Type B pancreatic cell (in vitro differentiated cells): Measurements from ENCODE around the gene CFAP221. TPM values are rescaled to one million over a fixed set of nuclear protein-coding genes. Genes with fewer than 3 reads are reported as not detected.
"Not testable (repeated sequence)": the region's sequence is repeated elsewhere in the genome, so short reads cannot be mapped to it uniquely, and the experiment has no call there.

Source experiments
- DNase-seq: peaks from one replicate; pipeline ENCODE4 v3.0.0; 2021; ENCODE audit warnings: mixed read lengths; ENCODE audit not compliant: unreplicated experiment; ENCODE audit errors: extremely low spot score
- H3K27ac Mint-ChIP-seq: 2 replicates; pipeline ENCODE4 v1.8.0; 2021; ENCODE audit warnings: mild to moderate bottlenecking, mixed read lengths
- H3K27me3 Mint-ChIP-seq: 2 replicates; pipeline ENCODE4 v1.8.0; 2021; ENCODE audit warnings: mixed read lengths
- H3K36me3 Mint-ChIP-seq: 2 replicates; pipeline ENCODE4 v1.8.0; 2021; ENCODE audit warnings: mixed read lengths
- H3K4me1 Mint-ChIP-seq: one replicate; pipeline ENCODE4 v1.8.0; 2021; ENCODE audit warnings: mixed read lengths; ENCODE audit not compliant: unreplicated experiment
- H3K4me3 Mint-ChIP-seq: 2 replicates; pipeline ENCODE4 v1.8.0; 2021; ENCODE audit warnings: mild to moderate bottlenecking, mixed read lengths
- H3K9me3 Mint-ChIP-seq: 2 replicates; pipeline ENCODE4 v1.8.0; 2021; ENCODE audit warnings: mixed read lengths
- total RNA-seq: library from RNA; stranded (reverse); gene quantifications from 2 replicates; pipeline ENCODE4 v1.2.1, GENCODE V29; 2021; ENCODE audit warnings: low replicate concordance
- TF ChIP-seq, protein P1 (sequence below): fragments of 200-600 bp; sonication (generic); conservative IDR thresholded peaks from 2 replicates; pipeline ENCODE4 v1.5.0; 2021; ENCODE audit warnings: antibody characterized with exemption, mild to moderate bottlenecking

CFAP221 gene
- total RNA-seq, 1 donor from 2014 or later = 4.8 TPM

DNA sequence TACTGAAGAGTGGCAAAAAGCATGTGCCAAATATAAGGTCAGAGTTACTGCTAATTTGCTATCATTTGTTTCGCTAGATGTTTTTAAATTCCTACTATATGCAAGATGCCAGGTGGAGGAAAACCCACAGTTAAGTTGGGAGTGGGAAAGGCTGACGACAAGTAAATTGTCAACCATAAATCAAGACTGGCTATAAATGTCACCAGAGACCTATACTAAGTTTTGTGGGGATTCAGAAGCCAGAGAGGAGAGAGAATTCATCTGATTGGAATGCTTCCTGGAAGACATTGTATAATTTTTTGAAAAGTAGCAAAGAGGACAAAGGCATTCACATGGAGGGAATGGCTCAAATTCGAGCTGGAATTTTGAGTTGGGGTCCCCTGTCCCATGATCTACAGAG is 64.3 kb downstream of the CFAP221 start:
- Mint-ChIP-seq H3K36me3 (no peaks in the 10 kb centered on the region), H3K9me3 (peaks cover 5% of the 10 kb centered on the region), H3K27ac (no peak overlapping the region), H3K4me1 (no peaks in the 10 kb centered on the region), H3K27me3 (peaks cover 10% of the 10 kb centered on the region), H3K4me3 (no peak overlapping the region)
- TF ChIP-seq, protein P1, sequence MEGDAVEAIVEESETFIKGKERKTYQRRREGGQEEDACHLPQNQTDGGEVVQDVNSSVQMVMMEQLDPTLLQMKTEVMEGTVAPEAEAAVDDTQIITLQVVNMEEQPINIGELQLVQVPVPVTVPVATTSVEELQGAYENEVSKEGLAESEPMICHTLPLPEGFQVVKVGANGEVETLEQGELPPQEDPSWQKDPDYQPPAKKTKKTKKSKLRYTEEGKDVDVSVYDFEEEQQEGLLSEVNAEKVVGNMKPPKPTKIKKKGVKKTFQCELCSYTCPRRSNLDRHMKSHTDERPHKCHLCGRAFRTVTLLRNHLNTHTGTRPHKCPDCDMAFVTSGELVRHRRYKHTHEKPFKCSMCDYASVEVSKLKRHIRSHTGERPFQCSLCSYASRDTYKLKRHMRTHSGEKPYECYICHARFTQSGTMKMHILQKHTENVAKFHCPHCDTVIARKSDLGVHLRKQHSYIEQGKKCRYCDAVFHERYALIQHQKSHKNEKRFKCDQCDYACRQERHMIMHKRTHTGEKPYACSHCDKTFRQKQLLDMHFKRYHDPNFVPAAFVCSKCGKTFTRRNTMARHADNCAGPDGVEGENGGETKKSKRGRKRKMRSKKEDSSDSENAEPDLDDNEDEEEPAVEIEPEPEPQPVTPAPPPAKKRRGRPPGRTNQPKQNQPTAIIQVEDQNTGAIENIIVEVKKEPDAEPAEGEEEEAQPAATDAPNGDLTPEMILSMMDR = no peak
- no peak for DNase-seq

DNA sequence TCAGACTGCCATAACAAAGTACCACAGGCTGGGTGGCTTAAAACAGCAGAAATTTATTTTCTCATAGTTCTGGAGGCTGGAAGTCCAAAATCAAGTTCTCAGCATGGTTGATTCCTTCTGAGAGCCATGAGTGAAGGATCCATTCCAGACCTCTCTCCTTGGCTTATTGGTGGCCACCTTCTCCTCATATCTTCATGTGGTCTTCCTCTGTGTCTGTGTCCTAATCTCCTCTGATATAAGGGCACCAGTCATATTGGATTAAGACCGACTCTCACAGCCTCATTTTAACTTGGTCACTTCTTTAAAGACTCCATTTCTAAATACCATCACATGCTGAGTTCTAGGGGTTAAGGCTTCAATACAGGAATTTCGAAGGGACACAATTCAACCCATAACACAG is 65.1 kb downstream of the CFAP221 start:
- DNase-seq = no peak
- peaks cover 5% of the 10 kb centered on the region for H3K9me3 Mint-ChIP-seq
- H3K36me3 Mint-ChIP-seq = no peaks in the 10 kb centered on the region
- H3K27me3 Mint-ChIP-seq = peaks cover 10% of the 10 kb centered on the region
- no peak overlapping the region for H3K27ac Mint-ChIP-seq
- H3K4me3 Mint-ChIP-seq = no peak overlapping the region
- TF ChIP-seq, protein P1 = no peak
- H3K4me1 Mint-ChIP-seq = no peaks in the 10 kb centered on the region

DNA sequence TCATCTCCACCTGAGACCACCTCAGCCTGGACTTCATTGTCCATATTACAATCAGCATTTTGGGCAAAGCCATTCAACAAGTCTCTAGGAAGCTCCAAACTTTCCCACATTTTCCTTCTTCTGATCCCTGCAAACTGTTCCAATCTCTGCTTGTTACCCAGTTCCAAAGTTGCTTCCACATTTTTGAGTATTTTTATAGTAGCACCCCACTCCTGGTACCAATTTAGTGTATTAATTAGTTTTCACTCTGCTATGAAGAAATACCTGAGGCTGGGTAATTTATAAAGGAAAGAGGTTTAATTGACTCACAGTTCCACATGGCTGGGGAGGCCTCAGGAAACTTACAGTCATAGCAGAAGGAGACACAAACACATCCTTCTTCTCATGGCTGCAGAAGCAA is 69.9 kb downstream of the CFAP221 start:
- DNase-seq, H3K4me3 Mint-ChIP-seq: not testable (repeated sequence)

DNA sequence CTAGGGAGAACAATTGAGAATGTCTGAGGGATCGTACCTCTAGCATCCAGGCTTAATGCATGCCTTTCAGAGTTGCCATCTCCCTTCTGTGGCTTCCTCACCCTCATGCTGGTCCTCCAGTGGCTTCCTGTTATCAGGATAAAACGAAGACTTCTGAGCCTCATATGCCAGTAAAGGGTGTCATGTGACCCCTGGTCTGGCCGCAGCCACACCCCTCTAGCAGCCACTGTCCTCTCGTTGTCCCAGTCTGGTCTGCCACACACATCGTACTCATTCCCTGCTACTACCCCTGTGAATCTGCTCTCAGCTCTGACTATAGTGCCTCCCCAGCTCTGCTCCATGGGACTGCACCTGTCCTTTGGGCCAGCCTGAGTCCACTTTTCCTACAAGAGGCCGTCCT is 72.2 kb downstream of the CFAP221 start:
- Mint-ChIP-seq H3K4me3 (no peak overlapping the region), H3K27ac (no peak overlapping the region), H3K27me3 (peaks cover 4% of the 10 kb centered on the region), H3K36me3 (no peaks in the 10 kb centered on the region), H3K9me3 (peaks cover 11% of the 10 kb centered on the region), H3K4me1 (no peaks in the 10 kb centered on the region)
- no peak for DNase-seq
- TF ChIP-seq, protein P1 = no peak

More for the DNA sequence above, 69.9 kb downstream of the CFAP221 start:
- not testable (repeated sequence) for H3K36me3 Mint-ChIP-seq, H3K27me3 Mint-ChIP-seq, H3K4me1 Mint-ChIP-seq, H3K27ac Mint-ChIP-seq
- peaks cover 11% of the 10 kb centered on the region for H3K9me3 Mint-ChIP-seq

DNA sequence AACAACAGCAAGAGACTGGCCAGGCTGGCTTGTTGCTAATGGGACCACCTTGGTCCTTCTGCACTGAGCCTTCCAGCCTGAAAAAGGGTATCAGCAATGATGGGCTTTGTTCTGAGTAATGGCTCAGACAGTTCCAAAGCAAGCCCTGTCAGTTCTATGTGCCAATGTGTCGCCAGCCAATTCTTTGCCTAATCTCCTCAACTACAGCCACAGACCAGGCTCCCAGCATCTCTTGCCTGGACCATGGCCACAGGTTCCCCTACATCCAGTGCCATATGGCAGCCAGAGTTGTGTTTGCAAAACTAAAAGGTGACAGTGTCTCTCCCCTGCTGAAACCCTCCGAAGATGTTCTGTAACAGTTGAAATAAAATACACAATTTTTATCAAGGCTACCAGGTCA is 73.2 kb downstream of the CFAP221 start:
- TF ChIP-seq, protein P1 = no peak

DNA sequence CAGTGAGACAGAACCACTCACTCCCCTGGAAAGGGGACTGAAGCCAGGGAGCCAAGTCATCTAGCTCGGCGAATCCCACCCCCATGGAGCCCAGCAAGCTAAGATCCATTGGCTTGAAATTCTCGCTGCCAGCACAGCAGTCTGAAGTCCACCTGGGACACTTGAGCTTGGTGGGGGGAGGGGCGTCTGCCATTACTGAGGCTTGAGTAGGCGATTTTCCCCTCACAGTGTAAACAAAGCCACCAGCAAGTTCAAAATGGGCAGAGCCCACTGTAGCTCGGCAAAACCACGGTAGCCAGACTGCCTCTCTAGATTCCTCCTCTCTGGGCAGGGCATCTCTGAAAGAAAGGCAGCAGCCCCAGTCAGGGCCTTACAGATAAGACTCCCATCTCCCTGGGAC is 74.5 kb downstream of the CFAP221 start:
- H3K27ac Mint-ChIP-seq, H3K36me3 Mint-ChIP-seq, DNase-seq, H3K27me3 Mint-ChIP-seq, H3K4me1 Mint-ChIP-seq, H3K4me3 Mint-ChIP-seq: not testable (repeated sequence)
- peaks cover 11% of the 10 kb centered on the region for H3K9me3 Mint-ChIP-seq

More for the DNA sequence above, 73.2 kb downstream of the CFAP221 start:
- H3K27me3 Mint-ChIP-seq = peaks cover 4% of the 10 kb centered on the region
- H3K4me3 Mint-ChIP-seq = no peak overlapping the region
- peaks cover 7% of the 10 kb centered on the region for H3K9me3 Mint-ChIP-seq
- H3K27ac Mint-ChIP-seq = no peak overlapping the region
- H3K4me1 Mint-ChIP-seq = no peaks in the 10 kb centered on the region
- no peaks in the 10 kb centered on the region for H3K36me3 Mint-ChIP-seq
- no peak for DNase-seq

DNA sequence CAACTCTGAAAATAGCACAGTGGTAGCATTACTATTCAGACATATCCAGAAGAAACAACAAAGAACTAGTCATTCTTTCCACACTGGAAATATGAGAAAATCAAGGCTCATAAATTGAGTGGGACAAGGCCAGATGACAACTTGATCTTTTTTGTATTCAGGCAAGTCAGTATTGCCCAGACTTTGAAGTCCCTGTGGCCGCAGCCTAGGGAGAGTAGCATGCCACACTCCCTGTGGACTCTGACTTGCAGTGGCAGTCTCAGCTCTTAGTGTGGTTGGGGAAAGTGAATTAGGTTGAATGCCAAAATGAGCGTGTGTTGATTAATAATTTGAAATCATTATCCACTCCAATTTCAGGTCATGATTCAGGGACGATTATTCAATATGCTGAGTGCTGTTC is 81.0 kb downstream of the CFAP221 start:
- Mint-ChIP-seq H3K4me1 (no peaks in the 10 kb centered on the region), H3K4me3 (no peak overlapping the region), H3K27me3 (peaks cover 6% of the 10 kb centered on the region), H3K9me3 (peaks cover 4% of the 10 kb centered on the region), H3K27ac (no peak overlapping the region), H3K36me3 (no peaks in the 10 kb centered on the region)
- TF ChIP-seq, protein P1 = no peak
- DNase-seq = no peak
